Activated naive CD4-positive, alpha-beta T cell treated with Interleukin-2 at 50 U/mL for 16 hours (primary cell): Measurements from ENCODE around the gene AKAP12.
"Not testable (repeated sequence)": the region's sequence is repeated elsewhere in the genome, so short reads cannot be mapped to it uniquely, and the experiment has no call there.

Experiments
- DNase-seq: peaks from one replicate; pipeline ENCODE4 v3.0.0-alpha.2; 2020

AKAP12 gene

GRCh38 chr6:151350442-151351145 is 110.8 kb downstream of the AKAP12 start:
- DNase-seq = no peak

DNA sequence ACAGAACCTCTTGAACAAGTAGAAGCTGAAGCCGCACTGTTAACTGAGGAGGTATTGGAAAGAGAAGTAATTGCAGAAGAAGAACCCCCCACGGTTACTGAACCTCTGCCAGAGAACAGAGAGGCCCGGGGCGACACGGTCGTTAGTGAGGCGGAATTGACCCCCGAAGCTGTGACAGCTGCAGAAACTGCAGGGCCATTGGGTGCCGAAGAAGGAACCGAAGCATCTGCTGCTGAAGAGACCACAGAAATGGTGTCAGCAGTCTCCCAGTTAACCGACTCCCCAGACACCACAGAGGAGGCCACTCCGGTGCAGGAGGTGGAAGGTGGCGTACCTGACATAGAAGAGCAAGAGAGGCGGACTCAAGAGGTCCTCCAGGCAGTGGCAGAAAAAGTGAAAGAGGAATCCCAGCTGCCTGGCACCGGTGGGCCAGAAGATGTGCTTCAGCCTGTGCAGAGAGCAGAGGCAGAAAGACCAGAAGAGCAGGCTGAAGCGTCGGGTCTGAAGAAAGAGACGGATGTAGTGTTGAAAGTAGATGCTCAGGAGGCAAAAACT is 111.5 kb downstream of the AKAP12 start:
- no peak for DNase-seq

DNA sequence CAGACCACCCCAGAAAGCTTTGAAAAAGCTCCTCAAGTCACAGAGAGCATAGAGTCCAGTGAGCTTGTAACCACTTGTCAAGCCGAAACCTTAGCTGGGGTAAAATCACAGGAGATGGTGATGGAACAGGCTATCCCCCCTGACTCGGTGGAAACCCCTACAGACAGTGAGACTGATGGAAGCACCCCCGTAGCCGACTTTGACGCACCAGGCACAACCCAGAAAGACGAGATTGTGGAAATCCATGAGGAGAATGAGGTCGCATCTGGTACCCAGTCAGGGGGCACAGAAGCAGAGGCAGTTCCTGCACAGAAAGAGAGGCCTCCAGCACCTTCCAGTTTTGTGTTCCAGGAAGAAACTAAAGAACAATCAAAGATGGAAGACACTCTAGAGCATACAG is 112.0 kb downstream of the AKAP12 start:
- DNase-seq = no peak

- DNase-seq = no peak
Observed at GRCh38 chr6:151352410-151353396, 112.9 kb downstream of the AKAP12 start.

- DNase-seq = no peak
Observed at GRCh38 chr6:151353795-151354194, 114.0 kb downstream of the AKAP12 start.

GRCh38 chr6:151356983-151357382 is 117.2 kb downstream of the AKAP12 start:
- not testable (repeated sequence) for DNase-seq

- no peak for DNase-seq
Observed at GRCh38 chr6:151357758-151358436, 118.1 kb downstream of the AKAP12 start.

GRCh38 chr6:151358475-151358874 is 118.7 kb downstream of the AKAP12 start:
- DNase-seq = no peak

GRCh38 chr6:151359486-151359885 is 119.7 kb downstream of the AKAP12 start:
- no peak for DNase-seq

DNA sequence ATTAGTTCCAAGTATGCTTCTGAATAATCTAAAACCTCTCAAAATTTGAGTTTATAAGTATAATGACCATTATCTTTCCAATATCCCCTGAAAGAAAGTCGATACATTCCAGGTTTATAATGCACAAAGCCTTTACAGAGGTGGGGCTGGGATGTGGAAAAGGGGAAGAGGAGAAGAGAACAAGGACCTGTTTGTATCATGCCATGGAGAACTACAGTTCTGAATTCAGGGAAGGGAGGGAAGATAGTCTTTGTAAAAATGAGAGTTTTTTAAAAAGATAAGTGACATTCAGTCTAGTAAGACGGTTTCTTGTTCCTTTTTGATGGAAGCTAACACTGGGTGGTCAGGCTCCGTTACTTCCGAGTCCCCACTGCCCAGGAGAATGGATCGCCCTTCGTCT is 125.5 kb downstream of the AKAP12 start:
- no peak for DNase-seq

GRCh38 chr6:151370509-151371078 is 130.8 kb downstream of the AKAP12 start:
- no peak for DNase-seq

DNA sequence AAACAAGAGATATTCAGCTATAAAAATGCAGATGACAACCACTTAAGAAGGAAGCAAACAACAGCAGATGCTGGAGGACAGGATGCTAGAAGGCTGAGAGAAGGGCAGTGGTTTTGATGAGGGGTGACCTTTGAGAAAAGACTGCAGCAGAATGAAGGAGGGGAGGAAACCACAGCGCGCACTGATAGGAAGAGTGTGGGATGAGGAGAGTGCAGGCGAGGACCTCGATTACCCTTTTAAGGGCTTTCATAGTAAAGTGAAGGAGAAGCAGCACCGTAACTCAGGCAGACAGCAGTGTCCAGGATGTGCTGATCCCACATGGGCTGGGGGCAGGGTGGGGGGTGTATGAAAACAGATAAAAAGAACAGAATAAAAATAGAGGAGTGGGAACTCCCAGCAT is 132.4 kb downstream of the AKAP12 start:
- DNase-seq = no peak

DNA sequence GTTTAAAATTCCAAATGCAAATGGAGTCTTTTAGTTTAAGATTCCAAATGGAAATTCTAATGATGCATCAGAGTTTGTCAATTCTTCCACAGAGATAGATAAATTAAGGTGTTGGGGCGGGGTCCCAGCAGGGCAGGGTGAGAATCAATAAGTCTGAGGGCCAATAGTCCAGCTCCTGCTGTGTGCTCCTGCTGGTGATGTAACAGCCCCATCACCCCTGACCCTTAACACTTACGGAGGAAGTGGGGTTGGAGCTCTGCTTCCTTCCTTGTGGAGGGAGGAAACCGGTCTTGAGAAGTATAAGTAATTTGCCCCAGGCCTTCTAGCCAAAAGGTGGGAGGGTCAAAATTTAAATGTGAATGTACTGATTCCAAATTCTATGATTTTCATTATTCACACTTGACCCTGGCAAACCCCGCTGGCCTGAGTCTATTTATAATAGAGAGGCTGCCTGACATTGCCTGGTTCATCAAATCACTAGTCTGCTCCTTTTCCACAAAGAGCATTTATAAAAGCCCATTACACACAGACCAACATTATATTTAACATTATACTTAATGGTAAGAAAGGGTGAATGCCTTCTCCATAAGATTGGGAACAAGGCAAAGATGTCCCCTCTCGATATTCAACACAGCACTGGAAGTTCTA is 134.4 kb downstream of the AKAP12 start:
- no peak for DNase-seq

- DNase-seq = no peak
Observed at GRCh38 chr6:151375833-151376232, 136.1 kb downstream of the AKAP12 start.

GRCh38 chr6:151376440-151376839 is 136.7 kb downstream of the AKAP12 start:
- no peak for DNase-seq

GRCh38 chr6:151377095-151377494 is 137.3 kb downstream of the AKAP12 start:
- DNase-seq = no peak

GRCh38 chr6:151379933-151380847 is 140.4 kb downstream of the AKAP12 start:
- DNase-seq = peak; percentile 14

GRCh38 chr6:151380848-151381205 is 141.1 kb downstream of the AKAP12 start:
- no peak for DNase-seq

- no peak for DNase-seq
Observed at GRCh38 chr6:151381722-151382121, 142.0 kb downstream of the AKAP12 start.

GRCh38 chr6:151382631-151383030 is 142.9 kb downstream of the AKAP12 start:
- DNase-seq = not testable (repeated sequence)

DNA sequence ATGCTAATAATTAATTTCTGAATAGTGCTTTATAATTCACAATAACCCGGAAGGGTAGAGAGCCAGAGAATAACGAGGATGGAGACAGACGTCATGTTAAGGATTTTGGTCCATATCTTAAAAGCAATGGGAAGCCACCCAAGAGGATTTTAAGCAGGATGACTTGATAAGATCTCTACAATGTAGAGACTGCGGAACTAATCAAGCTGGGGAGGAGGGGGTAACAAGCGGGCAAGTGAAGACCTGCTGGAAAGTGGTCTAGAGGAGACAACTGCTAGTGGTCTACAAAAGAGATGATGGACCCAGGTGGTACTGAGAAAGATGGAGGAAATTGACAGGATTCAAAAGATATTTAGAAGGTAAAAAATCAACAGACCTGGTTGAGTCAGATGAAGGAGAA is 144.4 kb downstream of the AKAP12 start:
- no peak for DNase-seq
